SU-DHL-6 (cell line): ENCODE results near the gene OR51F1.
"Not testable (repeated sequence)": the region's sequence is repeated elsewhere in the genome, so short reads cannot be mapped to it uniquely, and the experiment has no call there.

ENCODE experiments used
- H2AFZ ChIP-seq: fragments of 200-600 bp; sonication (generic); 2 replicates; pipeline ENCODE4 v1.6.1; 2014; ENCODE audit warnings: low read depth, mild to moderate bottlenecking, moderate library complexity, mixed read lengths, antibody characterized with exemption, low read length; ENCODE audit not compliant: severe bottlenecking
- H3F3A ChIP-seq: fragments of 200-600 bp; shearing (Covaris generic); 2 replicates; pipeline ENCODE4 v1.6.0; 2016; ENCODE audit warnings: antibody characterized with exemption, mild to moderate bottlenecking; ENCODE audit not compliant: insufficient read depth
- H3K27ac ChIP-seq: fragments of 200-600 bp; sonication (generic); 2 replicates; pipeline ENCODE4 v1.5.1; 2016; ENCODE audit warnings: low read depth, mild to moderate bottlenecking, low read length, moderate library complexity, mixed read lengths
- H3K27me3 ChIP-seq: fragments of 200-600 bp; sonication (generic), shearing (Covaris generic); 2 replicates; pipeline ENCODE4 v1.6.0; 2014; ENCODE audit warnings: mild to moderate bottlenecking, low read length
- H3K36me3 ChIP-seq: fragments of 200-600 bp; sonication (generic); 2 replicates; pipeline ENCODE4 v1.6.1; 2014; ENCODE audit warnings: mild to moderate bottlenecking, low read length, mixed read lengths
- H3K4me2 ChIP-seq: fragments of 300-600, 200-600 bp; shearing (Covaris generic), sonication (generic); 2 replicates; pipeline ENCODE4 v1.6.0; 2014; ENCODE audit warnings: low read length, low read depth, mild to moderate bottlenecking; ENCODE audit not compliant: poor library complexity, severe bottlenecking
- H3K4me3 ChIP-seq: fragments of 200-600 bp; sonication (generic); 2 replicates; pipeline ENCODE4 v1.5.1; 2014; ENCODE audit warnings: antibody characterized with exemption, low read length, mild to moderate bottlenecking, mixed read lengths; ENCODE audit not compliant: insufficient read depth, poor library complexity, severe bottlenecking
- H3K79me2 ChIP-seq: fragments of 200-600 bp; sonication (generic); 2 replicates; pipeline ENCODE4 v1.6.1; 2014; ENCODE audit warnings: mild to moderate bottlenecking, low read length, moderate library complexity; ENCODE audit not compliant: insufficient read depth
- H3K9ac ChIP-seq: fragments of 200-600 bp; sonication (generic); 2 replicates; pipeline ENCODE4 v1.7.0; 2014; ENCODE audit warnings: mild to moderate bottlenecking, low read length
- H3K9me2 ChIP-seq: fragments of 200-600 bp; sonication (generic); replicated peaks from 2 replicates; pipeline ENCODE4 v1.6.1; 2014; ENCODE audit warnings: low read length; ENCODE audit not compliant: insufficient read depth
- H3K9me3 ChIP-seq: fragments of 200-600 bp; sonication (generic); 2 replicates; pipeline ENCODE4 v1.6.1; 2014; ENCODE audit warnings: low read length, mixed read lengths; ENCODE audit not compliant: insufficient read depth
- H4K20me1 ChIP-seq: fragments of 200-600 bp; sonication (generic); 2 replicates; pipeline ENCODE4 v1.6.1; 2014; ENCODE audit warnings: low read depth, mild to moderate bottlenecking, antibody characterized with exemption, low read length, moderate library complexity, mixed read lengths
- CTCF ChIP-seq: fragments of 200-600 bp; sonication (generic); IDR thresholded peaks from one replicate; pipeline ENCODE4 v1.5.1; 2017; ENCODE audit warnings: antibody characterized with exemption, mild to moderate bottlenecking, low read length, moderate library complexity; ENCODE audit not compliant: insufficient read depth, poor library complexity, severe bottlenecking
- EZH2phosphoT487 ChIP-seq: fragments of 200-600 bp; sonication (generic), shearing (Covaris generic); conservative IDR thresholded peaks from 2 replicates; pipeline ENCODE4 v1.6.1; 2018; ENCODE audit warnings: mild to moderate bottlenecking, antibody characterized with exemption, low read length, moderate library complexity, mixed read lengths

Gene OR51F1

DNA sequence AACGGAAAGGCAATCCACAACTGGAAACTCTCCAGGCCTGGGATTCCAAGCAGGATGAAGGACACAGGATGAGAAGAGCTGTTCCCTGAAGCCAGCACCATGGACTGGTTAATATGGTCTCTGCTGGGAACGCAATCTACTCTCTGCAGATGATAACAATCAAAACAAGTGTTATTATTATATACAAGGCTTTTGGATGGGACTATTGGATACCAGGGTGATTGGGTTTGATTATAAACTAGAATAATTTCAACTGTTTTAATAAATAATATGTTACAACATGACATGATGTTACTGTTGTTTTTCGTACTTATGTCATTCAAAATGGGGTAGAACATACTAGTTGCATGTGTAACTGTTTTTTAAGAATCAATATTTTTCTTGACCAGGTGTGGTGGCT is 34.5 kb upstream of the OR51F1 start, which contains the start of gene OR52R1:
Gene OR52R1 (minus strand): TSS at position 101 of the 400 bp plus-strand sequence. CDS start 0 bp downstream, at position 101.
- H3K27ac ChIP-seq, result no peak within 1 kb of the TSS
- H3K9ac ChIP-seq, result no peak within 1 kb of the TSS
- H3K9me3 ChIP-seq, result no peaks in the 10 kb centered on the region
- no peaks in the 10 kb centered on the region for H3K36me3 ChIP-seq
- no peak within 1 kb of the TSS for H3K4me2 ChIP-seq
- H3K9me2 ChIP-seq, result no peaks in the 10 kb centered on the region
- H3K79me2 ChIP-seq, result no peaks in the 10 kb centered on the region
- no peaks in the 10 kb centered on the region for H4K20me1 ChIP-seq
- no peaks in the 10 kb centered on the region for H3F3A ChIP-seq
- TF ChIP-seq CTCF, result no peak
- TF ChIP-seq EZH2phosphoT487, result no peak
- no peak within 1 kb of the TSS for H3K4me3 ChIP-seq
- no peaks in the 10 kb centered on the region for H3K27me3 ChIP-seq
- no peak within 1 kb of the TSS for H2AFZ ChIP-seq

- not testable (repeated sequence) for H3K9me2 ChIP-seq, H3K4me2 ChIP-seq, H3K4me3 ChIP-seq, H3K79me2 ChIP-seq, H3K9me3 ChIP-seq, H3K9ac ChIP-seq, H3F3A ChIP-seq, H3K27me3 ChIP-seq, H2AFZ ChIP-seq, H3K36me3 ChIP-seq, H3K27ac ChIP-seq, H4K20me1 ChIP-seq
These were observed 31.6 kb upstream of the OR51F1 start for GRCh38 chr11:4801316-4801715.

- Histone ChIP-seq H3K4me3 (no peak overlapping the region), H3K27ac (no peak overlapping the region), H3K9me3 (no peaks in the 10 kb centered on the region), H3K79me2 (no peaks in the 10 kb centered on the region), H3K9ac (no peak overlapping the region), H3K9me2 (no peaks in the 10 kb centered on the region), H3K27me3 (no peaks in the 10 kb centered on the region), H4K20me1 (no peaks in the 10 kb centered on the region), H3F3A (no peaks in the 10 kb centered on the region), H3K36me3 (no peaks in the 10 kb centered on the region), H3K4me2 (no peak overlapping the region), H2AFZ (no peak overlapping the region)
- TF ChIP-seq CTCF (no peak), EZH2phosphoT487 (no peak)
These were observed 28.9 kb upstream of the OR51F1 start for GRCh38 chr11:4798427-4799183.

DNA sequence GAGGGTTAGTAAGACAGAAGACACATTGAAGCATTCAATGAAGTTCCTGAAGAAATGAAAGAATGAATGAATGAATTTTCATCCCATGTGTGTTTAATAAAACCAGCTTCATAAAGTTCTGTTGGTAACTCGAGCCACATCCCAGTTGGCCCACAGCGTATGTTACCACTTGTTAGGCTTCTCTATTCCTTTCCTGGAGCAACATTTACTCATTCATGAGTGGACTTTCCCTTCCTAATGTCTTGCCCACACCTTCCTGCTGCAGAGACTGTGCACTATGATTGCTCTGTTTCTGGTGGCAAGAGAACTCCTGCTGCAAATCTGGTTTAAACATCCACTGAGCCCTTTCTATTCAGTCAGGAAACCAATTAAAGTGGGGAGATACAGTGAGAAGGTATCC is 27.5 kb upstream of the OR51F1 start:
- TF ChIP-seq EZH2phosphoT487, result no peak
- no peak for TF ChIP-seq CTCF
- Histone ChIP-seq H3K27ac (no peak overlapping the region), H3K9ac (no peak overlapping the region), H3K36me3 (no peaks in the 10 kb centered on the region), H3K27me3 (no peaks in the 10 kb centered on the region), H3K4me2 (no peak overlapping the region), H3K4me3 (no peak overlapping the region), H4K20me1 (no peaks in the 10 kb centered on the region), H3K9me2 (no peaks in the 10 kb centered on the region), H3K9me3 (no peaks in the 10 kb centered on the region), H2AFZ (no peak overlapping the region), H3K79me2 (no peaks in the 10 kb centered on the region), H3F3A (no peaks in the 10 kb centered on the region)
